Neural cell (in vitro differentiated cells): ENCODE measurements around the gene ELN. TPM values are rescaled to one million over a fixed set of nuclear protein-coding genes. Genes with fewer than 3 reads are reported as not detected.

Source experiments
- H2AFZ ChIP-seq: fragments of 200-600, 300-800 bp; sonication (generic), shearing (Covaris generic); 2 replicates; pipeline ENCODE4 v1.6.0; 2014; ENCODE audit warnings: low read depth, mild to moderate bottlenecking, antibody characterized with exemption, low read length, moderate library complexity
- H3F3A ChIP-seq: fragments of 200-600 bp; shearing (Covaris generic); 2 replicates; pipeline ENCODE4 v1.6.1; 2016; ENCODE audit warnings: mild to moderate bottlenecking, moderate library complexity, mixed read lengths, antibody characterized with exemption, low read length; ENCODE audit not compliant: insufficient read depth, poor library complexity, severe bottlenecking
- H3K27ac ChIP-seq: fragments of 200-600, 300-800 bp; sonication (generic), shearing (Covaris generic); 2 replicates; pipeline ENCODE4 v1.5.1; 2014; ENCODE audit warnings: mild to moderate bottlenecking, low read length, moderate library complexity
- H3K27me3 ChIP-seq: fragments of 300-800, 200-600 bp; sonication (generic), shearing (Covaris generic); 2 replicates; pipeline ENCODE4 v1.6.0; 2014; ENCODE audit warnings: mild to moderate bottlenecking, low read depth, low read length, moderate library complexity; ENCODE audit not compliant: insufficient read depth
- H3K36me3 ChIP-seq: fragments of 300-800, 200-600 bp; sonication (generic), shearing (Covaris generic); 2 replicates; pipeline ENCODE4 v1.5.1; 2014; ENCODE audit warnings: mild to moderate bottlenecking, antibody characterized with exemption, low read length, moderate library complexity; ENCODE audit not compliant: insufficient read depth
- H3K4me2 ChIP-seq: fragments of 300-800, 200-600 bp; sonication (generic), shearing (Covaris generic); 2 replicates; pipeline ENCODE4 v1.6.0; 2014; ENCODE audit warnings: mild to moderate bottlenecking, low read length
- H3K4me3 ChIP-seq: fragments of 300-800, 200-600 bp; sonication (generic), shearing (Covaris generic); 2 replicates; pipeline ENCODE4 v1.5.1; 2014; ENCODE audit warnings: mild to moderate bottlenecking, low read length, moderate library complexity
- H3K79me2 ChIP-seq: fragments of 200-600 bp; shearing (Covaris generic); replicated peaks from 2 replicates; pipeline ENCODE4 v1.6.0; 2014; ENCODE audit warnings: mild to moderate bottlenecking, low read length, moderate library complexity; ENCODE audit not compliant: insufficient read depth
- H3K9ac ChIP-seq: fragments of 300-800, 200-600 bp; sonication (generic), shearing (Covaris generic); 2 replicates; pipeline ENCODE4 v1.6.1; 2016; ENCODE audit warnings: mild to moderate bottlenecking, low read length, mixed read lengths
- H3K9me2 ChIP-seq: fragments of 200-600 bp; shearing (Covaris generic); 2 replicates; pipeline ENCODE4 v1.6.1; 2016; ENCODE audit warnings: mild to moderate bottlenecking, low read length, mixed read lengths; ENCODE audit not compliant: insufficient read depth
- H3K9me3 ChIP-seq: fragments of 200-600, 300-800 bp; sonication (generic), shearing (Covaris generic); 2 replicates; pipeline ENCODE4 v1.6.1; 2016; ENCODE audit warnings: mild to moderate bottlenecking, mixed run types, low read length, moderate library complexity, mixed read lengths
- H4K20me1 ChIP-seq: fragments of 200-600 bp; shearing (Covaris generic); 2 replicates; pipeline ENCODE4 v1.6.1; 2016; ENCODE audit warnings: mild to moderate bottlenecking, mixed run types; ENCODE audit not compliant: insufficient read depth
- EP300 ChIP-seq: fragments of 450-650 bp; conservative IDR thresholded peaks from 2 replicates; pipeline ENCODE4 v1.6.1; 2014; ENCODE audit warnings: antibody characterized with exemption, mild to moderate bottlenecking, moderate library complexity; ENCODE audit not compliant: poor library complexity, severe bottlenecking
- EZH2 ChIP-seq: fragments of 200-600, 300-800 bp; shearing (Covaris generic), sonication (generic); IDR thresholded peaks from 2 replicates; pipeline ENCODE4 v1.6.1; 2014; ENCODE audit warnings: antibody characterized with exemption, low read length, borderline replicate concordance, mild to moderate bottlenecking; ENCODE audit not compliant: insufficient read depth, poor library complexity, severe bottlenecking
- MXI1 ChIP-seq: fragments of 450-650 bp; conservative IDR thresholded peaks from 2 replicates; pipeline ENCODE4 v1.6.1; 2014; ENCODE audit warnings: antibody characterized with exemption, mild to moderate bottlenecking; ENCODE audit not compliant: poor library complexity, severe bottlenecking
- POLR2AphosphoS5 ChIP-seq: IDR thresholded peaks from 2 replicates; pipeline ENCODE4 v1.6.1; 2012
- RAD21 ChIP-seq: fragments of 450-650 bp; conservative IDR thresholded peaks from 2 replicates; pipeline ENCODE4 v1.6.1; 2014; ENCODE audit warnings: antibody characterized with exemption, mild to moderate bottlenecking, moderate library complexity
- SMC3 ChIP-seq: fragments of 450-650 bp; conservative IDR thresholded peaks from 2 replicates; pipeline ENCODE4 v1.6.1; 2014; ENCODE audit warnings: antibody characterized with exemption, mild to moderate bottlenecking, moderate library complexity; ENCODE audit not compliant: poor library complexity
- TAF1 ChIP-seq: IDR thresholded peaks from 2 replicates; pipeline ENCODE4 v1.6.1; 2012; ENCODE audit warnings: low read depth
- polyA plus RNA-seq: library from polyadenylated mRNA; depleted of rRNA; stranded (reverse); fragments of >200 nt; gene quantifications from 2 replicates; pipeline ENCODE4 v1.2.3, GENCODE V29; 2014
- TF ChIP-seq, protein P1 (sequence below): fragments of 450-650 bp; IDR thresholded peaks from 2 replicates; pipeline ENCODE4 v1.5.1; 2014; ENCODE audit warnings: antibody characterized with exemption, mild to moderate bottlenecking, moderate library complexity; ENCODE audit not compliant: poor library complexity, severe bottlenecking
- TF ChIP-seq, protein P2 (sequence below): IDR thresholded peaks from 2 replicates; pipeline ENCODE4 v1.6.1; 2012; ENCODE audit warnings: borderline replicate concordance

Gene ELN
- polyA plus RNA-seq, 1 donor from 2014 or later = not detected

DNA sequence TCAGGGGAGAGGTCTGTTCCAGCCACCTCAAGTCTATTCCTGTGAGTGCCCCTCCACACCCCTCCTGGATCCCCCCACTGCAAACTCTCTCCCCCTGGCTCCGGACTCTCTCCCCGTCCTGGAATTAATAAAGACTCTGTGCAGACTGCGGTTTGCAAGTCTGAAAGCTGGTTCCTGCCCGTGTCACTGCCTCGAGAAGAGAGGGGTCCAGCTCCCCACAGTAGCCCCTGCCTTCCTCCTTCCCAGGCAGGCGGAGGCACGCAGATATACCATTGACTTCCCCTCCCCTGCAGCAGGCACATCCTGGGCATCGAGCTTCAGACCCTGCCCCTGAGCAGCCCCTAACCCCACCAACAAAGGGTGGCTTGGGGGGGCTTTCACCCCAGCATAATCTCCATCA is 2.2 kb upstream of the ELN start:
- Histone ChIP-seq H3K4me3 (no peak overlapping the region), H3K9me3 (no peaks in the 10 kb centered on the region), H3K9ac (no peak overlapping the region), H3K36me3 (no peaks in the 10 kb centered on the region), H3K79me2 (no peaks in the 10 kb centered on the region), H3K27me3 (no peaks in the 10 kb centered on the region), H2AFZ (no peak overlapping the region), H3K4me2 (no peak overlapping the region), H4K20me1 (no peaks in the 10 kb centered on the region), H3F3A (no peaks in the 10 kb centered on the region), H3K27ac (no peak overlapping the region), H3K9me2 (no peaks in the 10 kb centered on the region)
- TF ChIP-seq, protein P1, sequence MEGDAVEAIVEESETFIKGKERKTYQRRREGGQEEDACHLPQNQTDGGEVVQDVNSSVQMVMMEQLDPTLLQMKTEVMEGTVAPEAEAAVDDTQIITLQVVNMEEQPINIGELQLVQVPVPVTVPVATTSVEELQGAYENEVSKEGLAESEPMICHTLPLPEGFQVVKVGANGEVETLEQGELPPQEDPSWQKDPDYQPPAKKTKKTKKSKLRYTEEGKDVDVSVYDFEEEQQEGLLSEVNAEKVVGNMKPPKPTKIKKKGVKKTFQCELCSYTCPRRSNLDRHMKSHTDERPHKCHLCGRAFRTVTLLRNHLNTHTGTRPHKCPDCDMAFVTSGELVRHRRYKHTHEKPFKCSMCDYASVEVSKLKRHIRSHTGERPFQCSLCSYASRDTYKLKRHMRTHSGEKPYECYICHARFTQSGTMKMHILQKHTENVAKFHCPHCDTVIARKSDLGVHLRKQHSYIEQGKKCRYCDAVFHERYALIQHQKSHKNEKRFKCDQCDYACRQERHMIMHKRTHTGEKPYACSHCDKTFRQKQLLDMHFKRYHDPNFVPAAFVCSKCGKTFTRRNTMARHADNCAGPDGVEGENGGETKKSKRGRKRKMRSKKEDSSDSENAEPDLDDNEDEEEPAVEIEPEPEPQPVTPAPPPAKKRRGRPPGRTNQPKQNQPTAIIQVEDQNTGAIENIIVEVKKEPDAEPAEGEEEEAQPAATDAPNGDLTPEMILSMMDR = no peak
- TF ChIP-seq RAD21 (no peak), MXI1 (no peak)
- TF ChIP-seq, protein P2, sequence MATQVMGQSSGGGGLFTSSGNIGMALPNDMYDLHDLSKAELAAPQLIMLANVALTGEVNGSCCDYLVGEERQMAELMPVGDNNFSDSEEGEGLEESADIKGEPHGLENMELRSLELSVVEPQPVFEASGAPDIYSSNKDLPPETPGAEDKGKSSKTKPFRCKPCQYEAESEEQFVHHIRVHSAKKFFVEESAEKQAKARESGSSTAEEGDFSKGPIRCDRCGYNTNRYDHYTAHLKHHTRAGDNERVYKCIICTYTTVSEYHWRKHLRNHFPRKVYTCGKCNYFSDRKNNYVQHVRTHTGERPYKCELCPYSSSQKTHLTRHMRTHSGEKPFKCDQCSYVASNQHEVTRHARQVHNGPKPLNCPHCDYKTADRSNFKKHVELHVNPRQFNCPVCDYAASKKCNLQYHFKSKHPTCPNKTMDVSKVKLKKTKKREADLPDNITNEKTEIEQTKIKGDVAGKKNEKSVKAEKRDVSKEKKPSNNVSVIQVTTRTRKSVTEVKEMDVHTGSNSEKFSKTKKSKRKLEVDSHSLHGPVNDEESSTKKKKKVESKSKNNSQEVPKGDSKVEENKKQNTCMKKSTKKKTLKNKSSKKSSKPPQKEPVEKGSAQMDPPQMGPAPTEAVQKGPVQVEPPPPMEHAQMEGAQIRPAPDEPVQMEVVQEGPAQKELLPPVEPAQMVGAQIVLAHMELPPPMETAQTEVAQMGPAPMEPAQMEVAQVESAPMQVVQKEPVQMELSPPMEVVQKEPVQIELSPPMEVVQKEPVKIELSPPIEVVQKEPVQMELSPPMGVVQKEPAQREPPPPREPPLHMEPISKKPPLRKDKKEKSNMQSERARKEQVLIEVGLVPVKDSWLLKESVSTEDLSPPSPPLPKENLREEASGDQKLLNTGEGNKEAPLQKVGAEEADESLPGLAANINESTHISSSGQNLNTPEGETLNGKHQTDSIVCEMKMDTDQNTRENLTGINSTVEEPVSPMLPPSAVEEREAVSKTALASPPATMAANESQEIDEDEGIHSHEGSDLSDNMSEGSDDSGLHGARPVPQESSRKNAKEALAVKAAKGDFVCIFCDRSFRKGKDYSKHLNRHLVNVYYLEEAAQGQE = no peak

DNA sequence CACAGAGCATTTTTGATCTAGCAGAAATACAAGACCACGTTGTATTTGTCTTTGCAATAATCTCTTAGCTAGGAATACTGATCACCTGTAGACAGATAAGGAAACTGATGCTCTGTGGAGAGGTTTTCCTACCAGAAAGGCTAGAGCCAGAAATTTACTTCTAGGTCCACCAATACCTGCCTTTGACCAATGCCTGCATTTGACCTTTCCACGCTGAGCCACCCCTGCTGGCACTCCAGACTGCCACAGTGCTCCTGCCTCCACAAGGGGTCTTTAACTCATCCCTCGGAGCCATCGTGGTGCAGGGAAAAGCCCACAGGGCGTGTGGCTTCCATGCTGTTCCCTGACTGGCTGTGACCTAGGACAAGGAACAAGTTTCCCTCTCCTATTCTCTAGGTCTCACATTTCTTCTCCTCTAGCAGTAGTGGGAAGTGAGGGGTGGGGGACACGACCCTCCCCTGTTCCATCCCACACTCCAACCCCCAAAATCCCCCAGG is 1.5 kb upstream of the ELN start:
- Histone ChIP-seq H3K36me3 (no peaks in the 10 kb centered on the region), H3K9me2 (no peaks in the 10 kb centered on the region), H3K27ac (no peak overlapping the region), H3K9me3 (no peaks in the 10 kb centered on the region), H4K20me1 (no peaks in the 10 kb centered on the region), H3K4me2 (no peak overlapping the region), H3F3A (no peaks in the 10 kb centered on the region), H3K27me3 (no peaks in the 10 kb centered on the region), H2AFZ (no peak overlapping the region), H3K79me2 (no peaks in the 10 kb centered on the region), H3K4me3 (no peak overlapping the region), H3K9ac (no peak overlapping the region)
- TF ChIP-seq TAF1 (no peak), EP300 (no peak), MXI1 (no peak), POLR2AphosphoS5 (no peak), EZH2 (no peak), SMC3 (no peak), RAD21 (no peak)
- TF ChIP-seq, protein P1 = no peak
- TF ChIP-seq, protein P2 = no peak
